ENCODE results near the gene ZMYND11.
"Not testable (repeated sequence)": the region's sequence is repeated elsewhere in the genome, so short reads cannot be mapped to it uniquely, and the experiment has no call there.

The ZMYND11 gene

DNA sequence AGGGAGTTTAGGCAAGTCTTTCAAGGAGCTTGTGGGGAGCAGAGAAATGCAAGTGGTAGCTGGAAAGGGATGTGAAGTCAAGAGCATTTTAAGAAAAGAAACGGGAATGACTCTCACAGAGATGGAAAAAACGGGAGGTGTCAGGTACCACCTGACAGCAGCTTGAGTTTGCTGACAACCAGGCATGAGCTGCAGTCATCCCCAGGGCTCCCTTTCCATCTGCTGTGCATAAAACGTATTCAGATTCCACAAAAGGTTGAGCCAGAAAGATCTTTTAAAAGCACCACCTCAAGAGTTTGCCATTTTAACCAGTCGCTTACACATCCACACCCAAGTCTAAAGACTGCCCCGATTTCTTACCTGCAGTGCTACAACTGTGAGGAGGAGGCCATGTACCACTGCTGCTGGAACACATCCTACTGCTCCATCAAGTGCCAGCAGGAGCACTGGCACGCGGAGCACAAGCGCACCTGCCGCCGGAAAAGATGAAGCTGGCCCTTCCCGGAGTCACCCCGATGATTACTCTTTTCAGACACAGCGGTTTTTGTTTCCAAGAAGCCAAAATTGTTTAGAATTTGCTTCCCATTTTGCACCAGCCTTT, 116.8 kb downstream of the ZMYND11 start:
- DNase-seq: no peak

DNA sequence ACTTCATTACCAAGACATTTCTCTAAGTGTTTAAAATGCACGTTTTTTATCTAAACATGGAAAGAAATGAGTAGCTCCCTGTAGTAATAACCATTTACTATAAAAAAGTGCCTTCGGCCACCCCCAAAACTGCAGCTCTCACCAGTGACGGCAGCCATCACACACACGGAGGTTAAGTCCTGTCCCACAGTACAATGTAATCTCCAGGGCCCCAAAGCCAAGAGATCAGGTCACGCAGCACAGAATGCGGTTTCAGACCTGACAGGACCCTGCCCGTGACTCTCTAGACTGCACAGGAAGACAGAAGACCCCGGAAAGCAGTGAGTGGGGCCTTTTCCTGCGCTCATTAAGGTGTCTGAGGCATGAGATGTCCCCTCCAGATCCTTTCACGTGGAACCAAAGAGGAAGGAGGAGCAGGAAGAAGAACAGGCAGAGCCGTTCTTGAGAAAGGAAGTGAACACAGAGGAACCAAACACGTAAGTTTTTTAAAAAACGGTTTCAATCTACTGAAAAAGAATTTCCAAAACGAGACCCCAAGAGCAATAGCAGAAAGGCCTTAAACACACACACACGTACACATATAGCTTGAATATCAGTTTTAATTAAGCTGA, 125.7 kb downstream of the ZMYND11 start:
- no peak for DNase-seq

GRCh38 chr10:264160-265073, 129.2 kb downstream of the ZMYND11 start:
- DNase-seq: not testable (repeated sequence)

GRCh38 chr10:265074-265440, 129.8 kb downstream of the ZMYND11 start:
- DNase-seq: not testable (repeated sequence)

DNA sequence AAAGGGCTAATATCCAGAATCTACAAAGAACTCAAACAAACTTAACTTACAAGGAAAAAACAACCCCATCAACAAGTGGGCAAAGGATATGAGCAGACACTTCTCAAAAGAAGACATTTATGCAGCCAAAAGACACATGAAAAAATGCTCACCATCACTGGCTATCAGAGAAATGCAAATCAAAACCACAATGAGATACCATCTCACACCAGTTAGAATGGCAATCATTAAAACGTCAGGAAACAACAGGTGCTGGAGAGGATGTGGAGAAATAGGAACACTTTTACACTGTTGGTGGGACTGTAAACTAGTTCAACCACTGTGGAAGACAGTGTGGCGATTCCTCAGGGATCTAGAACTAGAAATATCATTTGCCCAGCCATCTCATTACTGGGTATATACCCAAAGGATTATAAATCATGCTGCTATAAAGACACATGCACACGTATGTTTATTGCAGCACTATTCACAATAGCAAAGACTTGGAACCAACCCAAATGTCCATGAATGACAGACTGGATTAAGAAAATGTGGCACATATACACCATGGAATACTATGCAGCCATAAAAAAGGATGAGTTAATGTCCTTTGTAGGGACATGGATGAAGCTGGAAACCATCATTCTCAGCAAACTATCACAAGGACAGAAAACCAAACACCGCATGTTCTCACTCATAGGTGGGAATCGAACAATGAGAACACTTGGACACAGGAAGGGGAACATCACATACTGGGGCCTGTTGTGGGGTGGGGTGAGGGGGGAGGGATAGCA, 130.7 kb downstream of the ZMYND11 start:
- not testable (repeated sequence) for DNase-seq

GRCh38 chr10:266974-267425, 131.7 kb downstream of the ZMYND11 start:
- DNase-seq: no peak

- DNase-seq: no peak
These were observed 132.4 kb downstream of the ZMYND11 start for GRCh38 chr10:267705-268104.

DNA sequence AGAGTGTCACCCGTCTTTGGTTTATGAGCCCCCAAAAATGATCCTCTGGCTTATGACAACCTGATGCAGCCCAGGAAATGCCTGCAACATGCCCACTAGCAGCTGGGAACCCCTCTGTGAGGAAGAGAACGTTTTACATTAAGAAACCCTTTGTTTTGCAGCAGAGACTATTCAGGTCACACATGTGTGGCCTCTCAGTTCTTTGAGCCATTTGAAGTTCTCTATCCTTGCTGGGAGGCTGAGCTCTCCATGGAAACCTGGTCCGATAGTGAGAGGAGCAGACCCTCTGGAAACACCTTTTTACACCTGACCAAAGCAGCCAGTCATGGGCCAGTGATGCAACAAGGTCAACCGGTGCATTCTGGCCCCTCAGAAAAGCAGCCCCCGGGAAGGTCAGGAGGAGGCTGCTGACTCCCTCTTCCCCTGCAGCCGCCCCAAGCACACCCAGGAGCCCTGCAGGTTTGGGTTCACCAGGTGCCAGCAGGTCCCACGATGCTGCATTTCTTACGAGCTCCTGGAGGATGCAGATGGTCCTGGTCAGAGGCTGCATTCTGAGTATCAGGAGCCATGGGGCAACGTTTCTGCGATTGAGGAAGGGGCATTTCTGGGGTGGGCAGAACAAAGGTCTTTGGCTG, 134.3 kb downstream of the ZMYND11 start:
- DNase-seq: no peak

GRCh38 chr10:271201-271600, 135.9 kb downstream of the ZMYND11 start:
- DNase-seq: no peak

DNA sequence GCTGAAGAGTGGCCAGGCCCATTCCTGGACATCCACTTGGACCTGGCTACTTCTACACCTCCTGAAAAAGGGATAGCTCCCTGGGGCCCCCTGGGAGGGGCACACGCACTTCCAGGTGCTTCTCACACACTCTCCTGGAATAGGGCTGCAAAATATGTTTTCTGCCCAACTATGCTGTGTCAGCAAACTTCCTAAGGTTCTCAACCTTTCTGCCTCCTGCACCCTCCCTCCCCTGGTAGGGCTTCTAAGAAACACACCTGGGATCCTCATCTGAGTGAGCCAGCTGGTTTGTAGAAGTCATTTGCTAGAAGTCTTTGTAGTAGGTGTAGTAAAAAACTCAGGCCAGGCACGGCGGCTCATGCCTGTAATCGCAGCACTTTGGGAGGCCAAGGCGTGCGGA, 136.5 kb downstream of the ZMYND11 start:
- DNase-seq: no peak

- no peak for DNase-seq
These were observed 137.8 kb downstream of the ZMYND11 start for GRCh38 chr10:273088-273487.

GRCh38 chr10:274866-275265, 139.6 kb downstream of the ZMYND11 start:
- no peak for DNase-seq

GRCh38 chr10:275680-276079, 140.4 kb downstream of the ZMYND11 start:
- DNase-seq: no peak

DNA sequence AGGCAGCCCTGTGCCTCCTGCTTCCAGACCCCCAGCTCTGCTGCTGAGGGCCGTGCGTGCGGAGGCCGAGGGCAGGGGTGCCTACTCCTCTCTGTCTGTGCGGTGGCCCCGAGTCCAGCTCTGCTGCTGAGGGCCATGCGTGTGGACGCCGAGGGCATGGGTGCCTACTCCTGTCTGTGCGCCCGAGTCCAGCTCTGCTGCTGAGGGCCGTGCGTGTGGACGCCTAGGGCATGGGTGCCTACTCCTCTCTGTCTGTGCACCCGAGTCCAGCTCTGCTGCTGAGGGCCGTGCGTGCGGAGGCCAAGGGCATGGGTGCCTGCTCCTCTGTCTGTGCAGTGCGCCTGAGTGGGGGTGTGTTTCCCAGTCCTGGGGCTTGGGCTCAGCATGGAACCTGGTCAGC, 142.7 kb downstream of the ZMYND11 start:
- DNase-seq: no peak

DNA sequence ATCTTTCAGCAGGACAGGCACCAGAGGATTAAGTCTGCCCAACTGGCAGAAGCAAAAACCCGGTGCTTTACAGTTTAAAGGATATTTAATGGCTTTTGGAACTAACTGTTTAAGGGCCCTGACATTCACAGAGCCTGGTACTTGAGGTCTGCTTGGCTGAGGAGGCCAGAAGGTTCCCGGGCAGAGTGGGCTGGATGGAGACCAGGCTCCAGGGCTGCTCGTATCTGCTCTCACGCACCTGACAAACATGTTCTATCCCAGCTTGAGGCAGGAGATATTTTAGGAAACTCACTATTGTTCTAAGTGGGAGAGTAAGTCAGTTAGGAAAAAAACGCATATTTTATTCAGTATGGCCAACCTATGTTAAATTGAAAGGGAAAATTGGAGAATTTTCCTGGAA, 143.5 kb downstream of the ZMYND11 start:
- DNase-seq: no peak

DNA sequence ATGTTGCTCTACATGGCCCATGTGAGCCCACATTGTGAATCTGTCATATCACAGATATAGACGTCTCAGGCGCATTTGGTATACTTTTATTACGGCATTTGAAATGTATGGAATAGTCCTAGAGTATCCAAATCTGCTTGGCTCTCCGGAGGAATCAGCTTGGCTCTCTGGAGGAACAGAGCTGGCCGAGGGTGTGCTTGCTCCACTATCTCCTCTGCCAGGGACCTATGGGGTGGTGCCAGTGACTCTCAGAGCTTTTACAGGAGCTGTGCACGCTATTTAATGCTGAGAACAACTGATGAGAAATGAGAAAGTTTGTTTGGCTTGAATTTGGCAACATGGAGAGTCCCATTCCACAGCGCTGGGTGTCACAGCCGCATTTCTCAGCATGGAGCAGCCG, 144.0 kb downstream of the ZMYND11 start:
- no peak for DNase-seq

- no peak for DNase-seq
These were observed 144.4 kb downstream of the ZMYND11 start for GRCh38 chr10:279655-280054.

DNA sequence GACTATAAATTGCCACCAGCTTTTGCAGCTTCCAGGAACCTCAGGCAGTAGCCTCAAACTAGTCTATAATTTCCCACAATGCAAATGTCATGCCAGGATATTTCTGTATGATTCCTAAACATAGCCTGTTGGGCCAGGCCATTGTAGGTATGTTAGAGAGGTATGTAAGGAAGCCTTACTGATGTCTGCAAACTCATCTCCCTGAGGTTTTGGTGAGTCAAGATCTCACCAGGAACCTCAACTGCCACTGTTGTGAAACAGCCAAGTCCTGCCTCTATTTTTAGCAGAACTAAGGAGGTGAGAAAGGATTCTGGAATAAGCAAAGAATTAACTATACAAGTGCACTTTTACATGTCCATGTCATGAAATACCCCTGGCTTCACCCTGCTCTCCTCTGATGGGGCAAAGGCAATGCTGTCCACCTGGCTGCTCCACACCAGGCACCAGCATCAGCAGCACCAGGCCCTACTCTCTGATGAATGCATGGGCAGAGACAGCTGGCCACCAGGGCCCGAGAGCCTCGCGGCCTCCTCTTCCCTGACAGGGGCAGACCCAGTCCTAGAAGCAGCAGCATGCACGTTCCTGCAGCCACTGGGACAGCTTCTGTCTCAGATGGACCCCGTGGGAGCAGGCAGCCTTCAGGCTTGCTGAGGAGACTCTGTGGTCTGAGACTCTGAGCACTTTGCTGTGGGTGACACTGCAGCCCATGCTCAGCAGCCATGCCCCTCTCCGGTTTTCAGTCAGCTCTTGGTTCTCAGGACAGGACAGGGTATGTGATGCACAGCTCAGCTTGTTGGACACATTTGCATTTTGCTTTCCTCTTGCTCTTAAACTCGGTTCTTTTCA, 147.3 kb downstream of the ZMYND11 start:
- no peak for DNase-seq

GRCh38 chr10:283140-283479, 147.9 kb downstream of the ZMYND11 start:
- DNase-seq: no peak

GRCh38 chr10:283916-284356, 148.7 kb downstream of the ZMYND11 start:
- DNase-seq: no peak

DNA sequence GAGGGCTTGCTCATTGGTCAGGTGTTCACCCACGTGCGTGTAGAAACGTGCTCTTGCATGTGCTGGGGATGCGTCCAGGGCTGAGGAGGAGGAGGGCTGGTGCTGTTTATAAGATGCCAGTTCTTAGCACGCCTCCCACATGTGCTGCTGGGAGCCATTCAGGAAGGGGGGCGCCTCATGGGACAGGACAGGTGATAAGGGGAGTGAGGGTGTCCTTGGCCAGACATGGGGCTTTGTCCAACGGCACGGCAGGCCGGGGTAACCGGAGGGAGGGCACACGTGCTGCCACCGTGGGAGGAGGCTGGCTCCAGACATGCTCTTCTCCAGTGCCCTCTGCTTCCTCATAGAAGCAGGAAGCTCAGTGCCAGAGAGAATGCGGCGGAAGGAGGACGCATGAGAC, 150.0 kb downstream of the ZMYND11 start:
- DNase-seq: no peak

Measured in T-helper 9 cell (primary cell).